GM23338 (cell line): Measurements from ENCODE around the gene SLC27A4. TPM values are rescaled to one million over a fixed set of nuclear protein-coding genes. Genes with fewer than 3 reads are reported as not detected.

Source experiments
- ATAC-seq: fragments of 200-7000 bp; cut with Tn5 transposase; 3 replicates; pipeline ENCODE4 v1.9.1; 2020
- DNase-seq: peaks from one replicate; pipeline ENCODE4 v3.0.0-alpha.2; 2015; ENCODE audit warnings: low spot score
- H2AFZ ChIP-seq: fragments of 200-600 bp; sonication (generic); 2 replicates; pipeline ENCODE4 v1.8.0; 2016; ENCODE audit warnings: antibody characterized with exemption, mild to moderate bottlenecking, moderate library complexity
- H3F3A ChIP-seq: fragments of 200-600 bp; sonication (generic); replicated peaks from 2 replicates; pipeline ENCODE4 v1.8.0; 2017; ENCODE audit warnings: antibody characterized with exemption, mixed run types, low read depth
- H3K27ac ChIP-seq: fragments of 200-600 bp; sonication (generic); 2 replicates; pipeline ENCODE4 v1.6.1; 2016; ENCODE audit warnings: low read depth
- H3K27me3 ChIP-seq: fragments of 200-600 bp; sonication (generic); 2 replicates; pipeline ENCODE4 v1.8.0; 2016; ENCODE audit warnings: mild to moderate bottlenecking, mixed run types, moderate library complexity; ENCODE audit not compliant: insufficient read depth
- H3K36me3 ChIP-seq: fragments of 200-600 bp; sonication (generic); 2 replicates; pipeline ENCODE4 v1.8.0; 2016; ENCODE audit warnings: mild to moderate bottlenecking; ENCODE audit not compliant: insufficient read depth
- H3K4me1 ChIP-seq: fragments of 200-600 bp; sonication (generic); 2 replicates; pipeline ENCODE4 v1.8.0; 2016; ENCODE audit warnings: mild to moderate bottlenecking, moderate library complexity; ENCODE audit not compliant: insufficient read depth
- H3K4me2 ChIP-seq: fragments of 200-600 bp; sonication (generic); 2 replicates; pipeline ENCODE4 v1.7.1; 2017; ENCODE audit warnings: mixed run types
- H3K4me3 ChIP-seq: fragments of 200-600 bp; sonication (generic); 2 replicates; pipeline ENCODE4 v1.6.1; 2016; ENCODE audit warnings: mixed run types
- H3K79me2 ChIP-seq: fragments of 200-600 bp; sonication (generic); replicated peaks from 2 replicates; pipeline ENCODE4 v1.8.0; 2017; ENCODE audit warnings: mild to moderate bottlenecking; ENCODE audit not compliant: insufficient read depth
- H3K9me2 ChIP-seq: fragments of 200-600 bp; sonication (generic); 2 replicates; pipeline ENCODE4 v1.8.0; 2017; ENCODE audit not compliant: insufficient read depth
- H4K20me1 ChIP-seq: fragments of 200-600 bp; sonication (generic); replicated peaks from 2 replicates; pipeline ENCODE4 v1.8.0; 2017; ENCODE audit warnings: mild to moderate bottlenecking; ENCODE audit not compliant: insufficient read depth
- H3K27ac Mint-ChIP-seq: 2 replicates; pipeline ENCODE4 v1.8.0; 2020; ENCODE audit warnings: inconsistent platforms, mild to moderate bottlenecking, moderate library complexity, mixed read lengths
- H3K27me3 Mint-ChIP-seq: 3 replicates; pipeline ENCODE4 v1.8.0; 2022; ENCODE audit warnings: low read depth, mild to moderate bottlenecking, moderate library complexity, mixed read lengths, inconsistent platforms; ENCODE audit not compliant: insufficient read depth, poor library complexity
- H3K36me3 Mint-ChIP-seq: 3 replicates; pipeline ENCODE4 v1.8.0; 2021; ENCODE audit warnings: low read depth, mild to moderate bottlenecking, inconsistent platforms, moderate library complexity, mixed read lengths
- H3K4me1 Mint-ChIP-seq: 3 replicates; pipeline ENCODE4 v1.8.0; 2020; ENCODE audit warnings: mild to moderate bottlenecking, inconsistent platforms, mixed read lengths
- H3K4me3 Mint-ChIP-seq: 3 replicates; pipeline ENCODE4 v1.8.0; 2021; ENCODE audit warnings: moderate library complexity, mild to moderate bottlenecking, inconsistent platforms, mixed read lengths
- H3K9me3 Mint-ChIP-seq: 3 replicates; pipeline ENCODE4 v1.8.0; 2020; ENCODE audit warnings: moderate library complexity, mild to moderate bottlenecking, inconsistent platforms, mixed read lengths
- CREB1 ChIP-seq: fragments of 250-450 bp; sonication (Bioruptor Pico); IDR thresholded peaks from 2 replicates; pipeline ENCODE4 v1.5.0; 2020; ENCODE audit warnings: low read depth, mild to moderate bottlenecking, moderate library complexity
- EZH2 ChIP-seq: fragments of 200-600 bp; sonication (generic); IDR thresholded peaks from one replicate; pipeline ENCODE4 v1.8.0; 2017; ENCODE audit warnings: antibody characterized with exemption, mild to moderate bottlenecking, low read depth; ENCODE audit not compliant: unreplicated experiment
- EZH2phosphoT487 ChIP-seq: fragments of 200-600 bp; sonication (generic); IDR thresholded peaks from one replicate; pipeline ENCODE4 v1.8.1; 2018; ENCODE audit warnings: antibody characterized with exemption; ENCODE audit not compliant: unreplicated experiment
- JUNB ChIP-seq: IDR thresholded peaks from one replicate; pipeline ENCODE4 v1.6.1; 2016; ENCODE audit warnings: antibody characterized with exemption; ENCODE audit not compliant: unreplicated experiment
- NANOG ChIP-seq: IDR thresholded peaks from 2 replicates; pipeline ENCODE4 v1.6.1; 2016; ENCODE audit warnings: antibody characterized with exemption, borderline replicate concordance
- POLR2AphosphoS5 ChIP-seq: IDR thresholded peaks from 2 replicates; pipeline ENCODE4 v1.6.1; 2016; ENCODE audit warnings: antibody characterized with exemption, low read depth
- STAT1 ChIP-seq: IDR thresholded peaks from one replicate; pipeline ENCODE4 v1.6.1; 2016; ENCODE audit warnings: antibody characterized with exemption; ENCODE audit not compliant: unreplicated experiment
- ZNF114 ChIP-seq: fragments of 250-450 bp; sonication (Bioruptor Pico); IDR thresholded peaks from 2 replicates; pipeline ENCODE4 v1.5.0; 2020; ENCODE audit warnings: mild to moderate bottlenecking, moderate library complexity
- ZNF331 ChIP-seq: fragments of 250-450 bp; sonication (Bioruptor Pico); IDR thresholded peaks from 2 replicates; pipeline ENCODE4 v1.5.0; 2020; ENCODE audit warnings: low read depth, mild to moderate bottlenecking, moderate library complexity
- polyA plus RNA-seq: library from polyadenylated mRNA; unstranded; fragments of >200 nt; fragmentation: Nextera tagmentation; extraction: Ambion mirVana; gene quantifications from 2 replicates; pipeline ENCODE4 v1.2.1, GENCODE V29; 2016
- total RNA-seq: library from RNA; depleted of rRNA; stranded (reverse); fragments of >200 nt; shearing (Covaris generic); gene quantifications from 2 replicates; pipeline ENCODE4 v1.2.3, GENCODE V29; 2014
- TF ChIP-seq, protein P1 (sequence below): IDR thresholded peaks from 2 replicates; pipeline ENCODE4 v1.6.1; 2016; ENCODE audit warnings: antibody characterized with exemption
- TF ChIP-seq, protein P2 (sequence below): fragments of 250-450 bp; sonication (Bioruptor Pico); IDR thresholded peaks from 2 replicates; pipeline ENCODE4 v1.5.0; 2020; ENCODE audit warnings: mild to moderate bottlenecking, moderate library complexity
- TF ChIP-seq, protein P3 (sequence below): IDR thresholded peaks from one replicate; pipeline ENCODE4 v1.6.1; 2018; ENCODE audit warnings: antibody characterized with exemption; ENCODE audit not compliant: unreplicated experiment
- TF ChIP-seq, protein P4 (sequence below), 2 experiments: fragments of 200-600 bp in 1 of 2; sonication (generic) in 1 of 2; conservative IDR thresholded peaks; 2 replicates each; pipeline versions ENCODE4 v1.5.1 to v1.6.1; 2016 to 2017; ENCODE audit warnings: antibody characterized with exemption in 2 of 2, low read depth in 2 of 2, mild to moderate bottlenecking in 2 of 2, moderate library complexity in 1 of 2

The SLC27A4 gene
- total and polyA plus RNA-seq, 2 experiments from 2014 or later, result 7.9 to 25.3 TPM

DNA sequence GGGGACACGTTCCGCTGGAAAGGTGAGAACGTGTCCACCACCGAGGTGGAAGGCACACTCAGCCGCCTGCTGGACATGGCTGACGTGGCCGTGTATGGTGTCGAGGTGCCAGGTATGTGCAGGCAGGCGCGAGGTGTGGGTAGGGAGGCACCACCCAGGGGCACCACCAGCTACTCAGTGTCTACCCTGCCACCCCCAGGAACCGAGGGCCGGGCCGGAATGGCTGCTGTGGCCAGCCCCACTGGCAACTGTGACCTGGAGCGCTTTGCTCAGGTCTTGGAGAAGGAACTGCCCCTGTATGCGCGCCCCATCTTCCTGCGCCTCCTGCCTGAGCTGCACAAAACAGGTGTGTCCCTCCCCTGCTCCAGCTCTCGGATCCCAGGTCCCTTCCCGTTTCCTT, 15.1 kb downstream of the SLC27A4 start:
- Mint-ChIP-seq H3K36me3 (peaks cover 17% of the 10 kb centered on the region; the same call in 2 of the 3 replicates), H3K27ac (no peak overlapping the region), H3K9me3 (no peaks in the 10 kb centered on the region), H3K4me1 (no peaks in the 10 kb centered on the region), H3K27me3 (peaks cover 6% of the 10 kb centered on the region), H3K4me3 (no peak overlapping the region)
- Histone ChIP-seq H3K9me2 (no peaks in the 10 kb centered on the region), H3F3A (no peaks in the 10 kb centered on the region), H3K4me2 (no peak overlapping the region), H3K27ac (no peak overlapping the region), H3K36me3 (no peaks in the 10 kb centered on the region), H3K27me3 (no peaks in the 10 kb centered on the region), H2AFZ (no peak overlapping the region), H3K79me2 (no peaks in the 10 kb centered on the region), H3K4me3 (no peak overlapping the region), H3K4me1 (no peaks in the 10 kb centered on the region), H4K20me1 (no peaks in the 10 kb centered on the region)
- DNase-seq (no peak), ATAC-seq (no peak)
- TF ChIP-seq NANOG, result no peak
- no peak for TF ChIP-seq STAT1
- TF ChIP-seq ZNF331, result no peak
- TF ChIP-seq ZNF114 (CRISPR knock-in tag), result no peak
- TF ChIP-seq, protein P1, sequence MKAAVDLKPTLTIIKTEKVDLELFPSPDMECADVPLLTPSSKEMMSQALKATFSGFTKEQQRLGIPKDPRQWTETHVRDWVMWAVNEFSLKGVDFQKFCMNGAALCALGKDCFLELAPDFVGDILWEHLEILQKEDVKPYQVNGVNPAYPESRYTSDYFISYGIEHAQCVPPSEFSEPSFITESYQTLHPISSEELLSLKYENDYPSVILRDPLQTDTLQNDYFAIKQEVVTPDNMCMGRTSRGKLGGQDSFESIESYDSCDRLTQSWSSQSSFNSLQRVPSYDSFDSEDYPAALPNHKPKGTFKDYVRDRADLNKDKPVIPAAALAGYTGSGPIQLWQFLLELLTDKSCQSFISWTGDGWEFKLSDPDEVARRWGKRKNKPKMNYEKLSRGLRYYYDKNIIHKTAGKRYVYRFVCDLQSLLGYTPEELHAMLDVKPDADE, result no peak
- TF ChIP-seq POLR2AphosphoS5, result no peak
- TF ChIP-seq, protein P2, sequence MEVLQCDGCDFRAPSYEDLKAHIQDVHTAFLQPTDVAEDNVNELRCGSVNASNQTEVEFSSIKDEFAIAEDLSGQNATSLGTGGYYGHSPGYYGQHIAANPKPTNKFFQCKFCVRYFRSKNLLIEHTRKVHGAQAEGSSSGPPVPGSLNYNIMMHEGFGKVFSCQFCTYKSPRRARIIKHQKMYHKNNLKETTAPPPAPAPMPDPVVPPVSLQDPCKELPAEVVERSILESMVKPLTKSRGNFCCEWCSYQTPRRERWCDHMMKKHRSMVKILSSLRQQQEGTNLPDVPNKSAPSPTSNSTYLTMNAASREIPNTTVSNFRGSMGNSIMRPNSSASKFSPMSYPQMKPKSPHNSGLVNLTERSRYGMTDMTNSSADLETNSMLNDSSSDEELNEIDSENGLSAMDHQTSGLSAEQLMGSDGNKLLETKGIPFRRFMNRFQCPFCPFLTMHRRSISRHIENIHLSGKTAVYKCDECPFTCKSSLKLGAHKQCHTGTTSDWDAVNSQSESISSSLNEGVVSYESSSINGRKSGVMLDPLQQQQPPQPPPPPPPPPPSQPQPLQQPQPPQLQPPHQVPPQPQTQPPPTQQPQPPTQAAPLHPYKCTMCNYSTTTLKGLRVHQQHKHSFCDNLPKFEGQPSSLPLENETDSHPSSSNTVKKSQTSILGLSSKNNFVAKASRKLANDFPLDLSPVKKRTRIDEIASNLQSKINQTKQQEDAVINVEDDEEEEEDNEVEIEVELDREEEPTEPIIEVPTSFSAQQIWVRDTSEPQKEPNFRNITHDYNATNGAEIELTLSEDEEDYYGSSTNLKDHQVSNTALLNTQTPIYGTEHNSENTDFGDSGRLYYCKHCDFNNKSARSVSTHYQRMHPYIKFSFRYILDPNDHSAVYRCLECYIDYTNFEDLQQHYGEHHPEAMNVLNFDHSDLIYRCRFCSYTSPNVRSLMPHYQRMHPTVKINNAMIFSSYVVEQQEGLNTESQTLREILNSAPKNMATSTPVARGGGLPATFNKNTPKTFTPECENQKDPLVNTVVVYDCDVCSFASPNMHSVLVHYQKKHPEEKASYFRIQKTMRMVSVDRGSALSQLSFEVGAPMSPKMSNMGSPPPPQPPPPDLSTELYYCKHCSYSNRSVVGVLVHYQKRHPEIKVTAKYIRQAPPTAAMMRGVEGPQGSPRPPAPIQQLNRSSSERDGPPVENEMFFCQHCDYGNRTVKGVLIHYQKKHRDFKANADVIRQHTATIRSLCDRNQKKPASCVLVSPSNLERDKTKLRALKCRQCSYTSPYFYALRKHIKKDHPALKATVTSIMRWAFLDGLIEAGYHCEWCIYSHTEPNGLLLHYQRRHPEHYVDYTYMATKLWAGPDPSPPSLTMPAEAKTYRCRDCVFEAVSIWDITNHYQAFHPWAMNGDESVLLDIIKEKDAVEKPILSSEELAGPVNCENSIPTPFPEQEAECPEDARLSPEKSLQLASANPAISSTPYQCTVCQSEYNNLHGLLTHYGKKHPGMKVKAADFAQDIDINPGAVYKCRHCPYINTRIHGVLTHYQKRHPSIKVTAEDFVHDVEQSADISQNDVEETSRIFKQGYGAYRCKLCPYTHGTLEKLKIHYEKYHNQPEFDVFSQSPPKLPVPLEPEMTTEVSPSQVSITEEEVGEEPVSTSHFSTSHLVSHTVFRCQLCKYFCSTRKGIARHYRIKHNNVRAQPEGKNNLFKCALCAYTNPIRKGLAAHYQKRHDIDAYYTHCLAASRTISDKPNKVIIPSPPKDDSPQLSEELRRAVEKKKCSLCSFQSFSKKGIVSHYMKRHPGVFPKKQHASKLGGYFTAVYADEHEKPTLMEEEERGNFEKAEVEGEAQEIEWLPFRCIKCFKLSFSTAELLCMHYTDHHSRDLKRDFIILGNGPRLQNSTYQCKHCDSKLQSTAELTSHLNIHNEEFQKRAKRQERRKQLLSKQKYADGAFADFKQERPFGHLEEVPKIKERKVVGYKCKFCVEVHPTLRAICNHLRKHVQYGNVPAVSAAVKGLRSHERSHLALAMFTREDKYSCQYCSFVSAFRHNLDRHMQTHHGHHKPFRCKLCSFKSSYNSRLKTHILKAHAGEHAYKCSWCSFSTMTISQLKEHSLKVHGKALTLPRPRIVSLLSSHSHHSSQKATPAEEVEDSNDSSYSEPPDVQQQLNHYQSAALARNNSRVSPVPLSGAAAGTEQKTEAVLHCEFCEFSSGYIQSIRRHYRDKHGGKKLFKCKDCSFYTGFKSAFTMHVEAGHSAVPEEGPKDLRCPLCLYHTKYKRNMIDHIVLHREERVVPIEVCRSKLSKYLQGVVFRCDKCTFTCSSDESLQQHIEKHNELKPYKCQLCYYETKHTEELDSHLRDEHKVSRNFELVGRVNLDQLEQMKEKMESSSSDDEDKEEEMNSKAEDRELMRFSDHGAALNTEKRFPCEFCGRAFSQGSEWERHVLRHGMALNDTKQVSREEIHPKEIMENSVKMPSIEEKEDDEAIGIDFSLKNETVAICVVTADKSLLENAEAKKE (CRISPR knock-in tag), result no peak
- TF ChIP-seq, protein P3, sequence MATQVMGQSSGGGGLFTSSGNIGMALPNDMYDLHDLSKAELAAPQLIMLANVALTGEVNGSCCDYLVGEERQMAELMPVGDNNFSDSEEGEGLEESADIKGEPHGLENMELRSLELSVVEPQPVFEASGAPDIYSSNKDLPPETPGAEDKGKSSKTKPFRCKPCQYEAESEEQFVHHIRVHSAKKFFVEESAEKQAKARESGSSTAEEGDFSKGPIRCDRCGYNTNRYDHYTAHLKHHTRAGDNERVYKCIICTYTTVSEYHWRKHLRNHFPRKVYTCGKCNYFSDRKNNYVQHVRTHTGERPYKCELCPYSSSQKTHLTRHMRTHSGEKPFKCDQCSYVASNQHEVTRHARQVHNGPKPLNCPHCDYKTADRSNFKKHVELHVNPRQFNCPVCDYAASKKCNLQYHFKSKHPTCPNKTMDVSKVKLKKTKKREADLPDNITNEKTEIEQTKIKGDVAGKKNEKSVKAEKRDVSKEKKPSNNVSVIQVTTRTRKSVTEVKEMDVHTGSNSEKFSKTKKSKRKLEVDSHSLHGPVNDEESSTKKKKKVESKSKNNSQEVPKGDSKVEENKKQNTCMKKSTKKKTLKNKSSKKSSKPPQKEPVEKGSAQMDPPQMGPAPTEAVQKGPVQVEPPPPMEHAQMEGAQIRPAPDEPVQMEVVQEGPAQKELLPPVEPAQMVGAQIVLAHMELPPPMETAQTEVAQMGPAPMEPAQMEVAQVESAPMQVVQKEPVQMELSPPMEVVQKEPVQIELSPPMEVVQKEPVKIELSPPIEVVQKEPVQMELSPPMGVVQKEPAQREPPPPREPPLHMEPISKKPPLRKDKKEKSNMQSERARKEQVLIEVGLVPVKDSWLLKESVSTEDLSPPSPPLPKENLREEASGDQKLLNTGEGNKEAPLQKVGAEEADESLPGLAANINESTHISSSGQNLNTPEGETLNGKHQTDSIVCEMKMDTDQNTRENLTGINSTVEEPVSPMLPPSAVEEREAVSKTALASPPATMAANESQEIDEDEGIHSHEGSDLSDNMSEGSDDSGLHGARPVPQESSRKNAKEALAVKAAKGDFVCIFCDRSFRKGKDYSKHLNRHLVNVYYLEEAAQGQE, result no peak
- TF ChIP-seq CREB1 (CRISPR knock-in tag), result no peak
- TF ChIP-seq EZH2phosphoT487, result no peak
- TF ChIP-seq JUNB, result no peak
- no peak for TF ChIP-seq EZH2
- TF ChIP-seq, protein P4, sequence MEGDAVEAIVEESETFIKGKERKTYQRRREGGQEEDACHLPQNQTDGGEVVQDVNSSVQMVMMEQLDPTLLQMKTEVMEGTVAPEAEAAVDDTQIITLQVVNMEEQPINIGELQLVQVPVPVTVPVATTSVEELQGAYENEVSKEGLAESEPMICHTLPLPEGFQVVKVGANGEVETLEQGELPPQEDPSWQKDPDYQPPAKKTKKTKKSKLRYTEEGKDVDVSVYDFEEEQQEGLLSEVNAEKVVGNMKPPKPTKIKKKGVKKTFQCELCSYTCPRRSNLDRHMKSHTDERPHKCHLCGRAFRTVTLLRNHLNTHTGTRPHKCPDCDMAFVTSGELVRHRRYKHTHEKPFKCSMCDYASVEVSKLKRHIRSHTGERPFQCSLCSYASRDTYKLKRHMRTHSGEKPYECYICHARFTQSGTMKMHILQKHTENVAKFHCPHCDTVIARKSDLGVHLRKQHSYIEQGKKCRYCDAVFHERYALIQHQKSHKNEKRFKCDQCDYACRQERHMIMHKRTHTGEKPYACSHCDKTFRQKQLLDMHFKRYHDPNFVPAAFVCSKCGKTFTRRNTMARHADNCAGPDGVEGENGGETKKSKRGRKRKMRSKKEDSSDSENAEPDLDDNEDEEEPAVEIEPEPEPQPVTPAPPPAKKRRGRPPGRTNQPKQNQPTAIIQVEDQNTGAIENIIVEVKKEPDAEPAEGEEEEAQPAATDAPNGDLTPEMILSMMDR (conservative IDR thresholded peaks at IDR 0.05; ENCODE audit: low read depth in 2 of 2), result no peak
